Glutamatergic neuron (in vitro differentiated cells): ENCODE measurements around the gene ZNF831. TPM values are rescaled to one million over a fixed set of nuclear protein-coding genes. Genes with fewer than 3 reads are reported as not detected.

Source experiments
- DNase-seq: peaks from one replicate; pipeline ENCODE4 v3.0.0; 2022
- H3K27ac Mint-ChIP-seq: one replicate; pipeline ENCODE4 v1.8.0; 2020; ENCODE audit warnings: mild to moderate bottlenecking, mixed read lengths, inconsistent platforms; ENCODE audit not compliant: unreplicated experiment
- H3K27me3 Mint-ChIP-seq: one replicate; pipeline ENCODE4 v1.8.0; 2020; ENCODE audit warnings: mild to moderate bottlenecking, moderate library complexity, mixed read lengths, inconsistent platforms; ENCODE audit not compliant: unreplicated experiment
- H3K36me3 Mint-ChIP-seq: one replicate; pipeline ENCODE4 v1.8.0; 2020; ENCODE audit warnings: mild to moderate bottlenecking, mixed read lengths, inconsistent platforms; ENCODE audit not compliant: unreplicated experiment
- H3K4me1 Mint-ChIP-seq: one replicate; pipeline ENCODE4 v1.8.0; 2020; ENCODE audit warnings: mild to moderate bottlenecking, low read depth, mixed read lengths, inconsistent platforms; ENCODE audit not compliant: unreplicated experiment
- H3K4me3 Mint-ChIP-seq: one replicate; pipeline ENCODE4 v1.8.0; 2020; ENCODE audit warnings: mild to moderate bottlenecking, mixed read lengths, inconsistent platforms; ENCODE audit not compliant: unreplicated experiment
- H3K9me3 Mint-ChIP-seq: one replicate; pipeline ENCODE4 v1.8.0; 2020; ENCODE audit warnings: mild to moderate bottlenecking, moderate library complexity, mixed read lengths, inconsistent platforms; ENCODE audit not compliant: unreplicated experiment
- CTCF ChIP-seq: fragments of 200-600 bp; sonication (generic); IDR thresholded peaks from one replicate; pipeline ENCODE4 v1.5.0; 2021; ENCODE audit not compliant: partially characterized antibody, unreplicated experiment
- total RNA-seq: library from RNA; stranded (reverse); fragmentation: NEBNext Ultra II Directional; extraction: Animal tissue kit (Norgen Biotek cat#: 25700); gene quantifications from one replicate; pipeline ENCODE4 v1.2.1, GENCODE V29; 2021; ENCODE audit not compliant: unreplicated experiment

ZNF831 gene
- total RNA-seq, 1 donor from 2014 or later: not detected

GRCh38 chr20:59270380-59270779 lies 106.8 kb downstream of the ZNF831 start:
- peaks cover 3% of the 10 kb centered on the region for H3K9me3 Mint-ChIP-seq
- DNase-seq: no peak
- H3K36me3 Mint-ChIP-seq: no peaks in the 10 kb centered on the region
- peaks cover 3% of the 10 kb centered on the region for H3K27me3 Mint-ChIP-seq
- no peak overlapping the region for H3K4me3 Mint-ChIP-seq
- H3K27ac Mint-ChIP-seq: no peak overlapping the region
- no peak for TF ChIP-seq CTCF
- H3K4me1 Mint-ChIP-seq: peaks cover 5% of the 10 kb centered on the region

- Mint-ChIP-seq H3K27me3 (no peaks in the 10 kb centered on the region), H3K36me3 (no peaks in the 10 kb centered on the region), H3K9me3 (no peaks in the 10 kb centered on the region), H3K27ac (no peak overlapping the region), H3K4me1 (peaks cover 5% of the 10 kb centered on the region), H3K4me3 (no peak overlapping the region)
- TF ChIP-seq CTCF: no peak
- DNase-seq: no peak
Measured at GRCh38 chr20:59273739-59274357, 110.2 kb downstream of the ZNF831 start.

- TF ChIP-seq CTCF: no peak
- H3K27me3 Mint-ChIP-seq: no peaks in the 10 kb centered on the region
- H3K9me3 Mint-ChIP-seq: no peaks in the 10 kb centered on the region
- no peak for DNase-seq
- H3K4me1 Mint-ChIP-seq: no peaks in the 10 kb centered on the region
- no peak overlapping the region for H3K4me3 Mint-ChIP-seq
- H3K36me3 Mint-ChIP-seq: peaks cover 5% of the 10 kb centered on the region
- H3K27ac Mint-ChIP-seq: no peak overlapping the region
Measured at GRCh38 chr20:59276938-59277337, 113.3 kb downstream of the ZNF831 start.

GRCh38 chr20:59284470-59284869 lies 120.8 kb downstream of the ZNF831 start:
- H3K9me3 Mint-ChIP-seq: peaks cover 2% of the 10 kb centered on the region
- no peak overlapping the region for H3K27ac Mint-ChIP-seq
- H3K4me1 Mint-ChIP-seq: peaks cover 3% of the 10 kb centered on the region
- H3K4me3 Mint-ChIP-seq: no peak overlapping the region
- peaks cover 5% of the 10 kb centered on the region for H3K36me3 Mint-ChIP-seq
- no peaks in the 10 kb centered on the region for H3K27me3 Mint-ChIP-seq
- TF ChIP-seq CTCF: no peak
- DNase-seq: no peak

DNA sequence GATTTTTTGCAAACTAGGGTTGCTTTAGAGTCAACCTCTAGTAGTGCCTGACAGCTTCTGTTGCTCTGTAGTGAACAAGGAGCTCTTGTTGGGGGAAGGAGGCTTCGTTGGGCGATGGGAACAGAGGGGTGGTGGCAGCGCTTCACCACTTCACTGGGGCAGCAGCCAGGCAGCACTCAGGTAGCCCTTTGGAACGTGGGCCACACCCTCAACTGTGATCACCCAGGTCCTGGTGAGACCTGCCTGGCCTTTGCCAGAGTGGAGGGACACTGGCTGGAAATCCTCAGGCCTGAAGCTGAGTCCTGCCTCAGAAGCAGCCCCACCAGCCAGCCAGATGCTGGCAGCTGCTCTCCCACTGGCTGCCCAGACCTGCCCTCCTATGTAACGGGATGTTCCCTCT lies 126.4 kb downstream of the ZNF831 start:
- Mint-ChIP-seq H3K27ac (no peak overlapping the region), H3K4me1 (peaks cover 7% of the 10 kb centered on the region), H3K9me3 (peaks cover 5% of the 10 kb centered on the region), H3K4me3 (no peak overlapping the region), H3K27me3 (no peaks in the 10 kb centered on the region), H3K36me3 (no peaks in the 10 kb centered on the region)
- no peak for DNase-seq
- TF ChIP-seq CTCF: no peak
